SK-N-SH (cell line): ENCODE measurements around the gene PACSIN2. TPM values are rescaled to one million over a fixed set of nuclear protein-coding genes. Genes with fewer than 3 reads are reported as not detected.

Experiments
- CTCF ChIA-PET: fragments of 300-600, 350-600 bp; formaldehyde crosslinking; extraction: SDS; loops from one replicate; lab custom pipeline; 2021; lab: Yijun Ruan, JAX
- POLR2A ChIA-PET: fragments of 350-600 bp; sonication (Branson Sonifier 250); formaldehyde crosslinking; extraction: SDS; loops from one replicate; lab custom pipeline; 2020; ENCODE audit warnings: antibody characterized with exemption, inconsistent platforms; lab: Yijun Ruan, JAX
- DNase-seq: peaks from one replicate; pipeline ENCODE4 v3.0.0; 2012
- H2AFZ ChIP-seq: fragments of 200-600 bp; sonication (generic); 2 replicates; pipeline ENCODE4 v1.8.1; 2016; ENCODE audit warnings: antibody characterized with exemption, mild to moderate bottlenecking, low read depth
- H3F3A ChIP-seq: fragments of 200-600 bp; sonication (generic); replicated peaks from 2 replicates; pipeline ENCODE3; 2016; ENCODE audit warnings: antibody characterized with exemption, mild to moderate bottlenecking; ENCODE audit not compliant: insufficient read depth
- H3K27ac ChIP-seq, 2 experiments: fragments of 200-500 bp in 1 of 2; fragments of 200-600 bp in 1 of 2; sonication (Bioruptor generic) in 1 of 2; sonication (generic), shearing (Covaris generic) in 1 of 2; 2 replicates each; pipeline versions ENCODE4 v1.5.1 to v1.6.1; 2014 to 2016; ENCODE audit warnings: low read depth in 2 of 2, inconsistent platforms in 1 of 2, low read length in 1 of 2, mild to moderate bottlenecking in 1 of 2, mixed read lengths in 1 of 2
- H3K27me3 ChIP-seq: fragments of 200-600 bp; sonication (generic), shearing (Covaris generic); 2 replicates; pipeline ENCODE4 v1.6.1; 2016; ENCODE audit warnings: mixed run types; ENCODE audit not compliant: insufficient read depth
- H3K36me3 ChIP-seq, 2 experiments: fragments of 200-500 bp in 1 of 2; fragments of 200-600 bp in 1 of 2; sonication (Bioruptor generic) in 1 of 2; sonication (generic) in 1 of 2; replicated peaks in 1 of 2; 2 replicates each; pipeline versions ENCODE3 to v1.5.1; 2014 to 2016; ENCODE audit warnings: low read length in 1 of 2, mild to moderate bottlenecking in 1 of 2; ENCODE audit not compliant: insufficient read depth in 2 of 2, control insufficient read depth in 1 of 2
- H3K4me1 ChIP-seq, 2 experiments: fragments of 200-500 bp in 1 of 2; fragments of 200-600 bp in 1 of 2; sonication (Bioruptor generic) in 1 of 2; sonication (generic), shearing (Covaris generic) in 1 of 2; 2 replicates each; pipeline versions ENCODE4 v1.5.1 to v1.6.1; 2014 to 2016; ENCODE audit warnings: low read depth in 1 of 2, low read length in 1 of 2, mixed run types in 1 of 2; ENCODE audit not compliant: insufficient read depth in 2 of 2, control insufficient read depth in 1 of 2
- H3K4me2 ChIP-seq: fragments of 200-600 bp; sonication (generic), shearing (Covaris generic); 2 replicates; pipeline ENCODE4 v1.6.1; 2017; ENCODE audit warnings: mixed run types
- H3K4me3 ChIP-seq, 2 experiments: fragments of 200-500 bp in 1 of 2; fragments of 200-600 bp in 1 of 2; sonication (Bioruptor generic) in 1 of 2; sonication (generic), shearing (Covaris generic) in 1 of 2; 2 replicates each; pipeline versions ENCODE4 v1.5.1 to v1.8.1; 2014 to 2016; ENCODE audit warnings: low read depth in 2 of 2, inconsistent platforms in 1 of 2, low read length in 1 of 2, mild to moderate bottlenecking in 1 of 2, mixed read lengths in 1 of 2, moderate library complexity in 1 of 2
- H3K79me2 ChIP-seq: fragments of 200-600 bp; sonication (generic); 2 replicates; pipeline ENCODE4 v1.8.1; 2017; ENCODE audit warnings: mild to moderate bottlenecking; ENCODE audit not compliant: insufficient read depth
- H3K9ac ChIP-seq: fragments of 200-600 bp; sonication (generic); 2 replicates; pipeline ENCODE4 v1.6.1; 2017; ENCODE audit warnings: mixed run types
- H3K9me2 ChIP-seq: fragments of 200-600 bp; sonication (generic); 2 replicates; pipeline ENCODE4 v1.6.1; 2017; ENCODE audit warnings: mixed run types
- H3K9me3 ChIP-seq: fragments of 200-600 bp; sonication (generic); 2 replicates; pipeline ENCODE4 v1.6.1; 2017; ENCODE audit warnings: mixed run types, mild to moderate bottlenecking, moderate library complexity
- H4K20me1 ChIP-seq: fragments of 200-600 bp; sonication (generic); 2 replicates; pipeline ENCODE4 v1.6.1; 2017; ENCODE audit warnings: mild to moderate bottlenecking, mixed run types; ENCODE audit not compliant: insufficient read depth
- CHD2 ChIP-seq: fragments of 150-350 bp; IDR thresholded peaks from 2 replicates; pipeline ENCODE4 v1.6.1; 2018; ENCODE audit warnings: low read length; ENCODE audit not compliant: partially characterized antibody
- ELF1 ChIP-seq: IDR thresholded peaks from 2 replicates; pipeline ENCODE4 v1.4.0; 2012
- EP300 ChIP-seq, 2 experiments: IDR thresholded peaks; 2 replicates each; pipeline versions ENCODE4 v1.4.0 to v1.6.1; 2012; ENCODE audit warnings: borderline replicate concordance in 1 of 2, low read depth in 1 of 2, low read length in 1 of 2
- EZH2phosphoT487 ChIP-seq: fragments of 200-600 bp; sonication (generic); IDR thresholded peaks from 2 replicates; pipeline ENCODE4 v1.6.1; 2017; ENCODE audit warnings: low read depth, mixed run types, mild to moderate bottlenecking, antibody characterized with exemption, moderate library complexity, borderline replicate concordance
- GABPA ChIP-seq: IDR thresholded peaks from 2 replicates; pipeline ENCODE4 v1.4.0; 2012; ENCODE audit warnings: low read depth, mild to moderate bottlenecking
- JUND ChIP-seq: IDR thresholded peaks from 2 replicates; pipeline ENCODE4 v1.4.0; 2012
- MEF2A ChIP-seq: IDR thresholded peaks from 2 replicates; pipeline ENCODE4 v1.4.0; 2012; ENCODE audit warnings: low read depth, borderline replicate concordance
- PBX3 ChIP-seq: IDR thresholded peaks from 2 replicates; pipeline ENCODE4; 2012
- POLR2AphosphoS5 ChIP-seq: IDR thresholded peaks from 2 replicates; pipeline ENCODE4 v1.6.1; 2012; ENCODE audit warnings: low read depth, low read length
- SMC3 ChIP-seq: IDR thresholded peaks from 2 replicates; pipeline ENCODE4 v1.6.1; 2012; ENCODE audit warnings: low read depth, low read length, improper control_type of control experiment
- TAF1 ChIP-seq: IDR thresholded peaks from 2 replicates; pipeline ENCODE4 v1.6.1; 2012; ENCODE audit warnings: low read depth, mild to moderate bottlenecking, low read length, moderate library complexity, borderline replicate concordance
- TEAD4 ChIP-seq: IDR thresholded peaks from 2 replicates; pipeline ENCODE4 v1.4.0; 2012; ENCODE audit warnings: mild to moderate bottlenecking, borderline replicate concordance; ENCODE audit not compliant: insufficient read depth
- WGBS: methylation state at CpG from one replicate; pipeline ENCODE4 v1.1.6; 2017; ENCODE audit warnings: low lambda C conversion rate; 5-methylcytosine and 5-hydroxymethylcytosine counted together
- polyA plus RNA-seq, 3 experiments: library from polyadenylated mRNA; depleted of rRNA; stranded (reverse); fragments of >200 nt; gene quantifications; 2 replicates each; pipeline ENCODE4 v1.2.3, GENCODE V29; 2012
- TF ChIP-seq, protein P1 (sequence below): fragments of 200-600 bp; sonication (generic); IDR thresholded peaks from 2 replicates; pipeline ENCODE4 v1.6.1; 2017; ENCODE audit warnings: antibody characterized with exemption, mild to moderate bottlenecking, moderate library complexity

PACSIN2 gene
- polyA plus RNA-seq, 1 of the 3 experiments (the other 2 are of a cell fraction), result 60.5 TPM

- no peak overlapping the region; a peak in 1 of 4 replicates for H3K27ac ChIP-seq
- H2AFZ ChIP-seq, result no peak overlapping the region
- no peaks in the 10 kb centered on the region for H3K9me3 ChIP-seq
- DNase-seq, result no peak
- H4K20me1 ChIP-seq, result peaks cover 20% of the 10 kb centered on the region
- no peaks in the 10 kb centered on the region for H3K27me3 ChIP-seq
- no peaks in the 10 kb centered on the region for H3F3A ChIP-seq
- no peaks in the 10 kb centered on the region for H3K9me2 ChIP-seq
- TF ChIP-seq CHD2 (no peak), TEAD4 (no peak)
- no peak overlapping the region for H3K4me3 ChIP-seq
- H3K9ac ChIP-seq, result no peak overlapping the region
- 73% methylated on average over 3 of the region's 4 CpGs for WGBS
- peaks cover 0 to 14% of the 10 kb centered on the region in 2 experiments; a peak in 1 of 4 replicates for H3K4me1 ChIP-seq
- H3K4me2 ChIP-seq, result no peak overlapping the region
- POLR2A ChIA-PET, result interaction anchor here (0.7 to 1.2 kb wide), 2 partner anchors 30 to 47 kb away, joined by 4 to 8 read pairs; partner anchors contain the start of gene PACSIN2
- CTCF ChIA-PET, result no interaction called here
- H3K36me3 ChIP-seq, result no peaks in the 10 kb centered on the region
- H3K79me2 ChIP-seq, result peaks cover 61% of the 10 kb centered on the region
Observed at GRCh38 chr22:42984397-42984796, 30.6 kb downstream of the PACSIN2 start.

DNA sequence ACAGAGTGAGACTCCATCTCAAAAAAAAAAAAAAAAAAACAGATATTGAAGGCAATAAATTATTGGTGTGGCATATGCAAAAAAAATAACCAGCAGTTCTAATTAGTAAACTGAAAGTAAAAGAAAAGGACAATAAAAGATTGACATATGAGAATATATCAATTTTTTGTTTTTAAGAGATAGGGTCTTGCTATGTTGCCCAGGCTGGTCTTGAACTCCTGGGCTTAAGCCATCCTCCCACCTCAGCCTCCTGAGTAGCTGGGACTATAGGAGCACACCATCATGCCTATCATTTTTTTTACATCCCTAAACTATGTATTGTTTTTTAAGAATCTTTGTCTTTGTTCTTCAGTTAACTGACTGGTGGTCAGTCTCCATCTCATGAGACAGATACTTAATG lies 31.5 kb downstream of the PACSIN2 start:
- Histone ChIP-seq H3K36me3 (no peaks in the 10 kb centered on the region), H3F3A (no peaks in the 10 kb centered on the region), H3K9me2 (no peaks in the 10 kb centered on the region), H2AFZ (no peak overlapping the region), H3K27me3 (no peaks in the 10 kb centered on the region), H3K27ac (no peak overlapping the region), H3K9ac (no peak overlapping the region), H4K20me1 (peaks cover 23% of the 10 kb centered on the region), H3K79me2 (peaks cover 59% of the 10 kb centered on the region), H3K4me2 (no peak overlapping the region), H3K4me3 (no peak overlapping the region), H3K9me3 (no peaks in the 10 kb centered on the region), H3K4me1 (peaks cover 6 to 14% of the 10 kb centered on the region in 2 experiments; a peak in 2 of 4 replicates)
- TF ChIP-seq EP300 (IDR thresholded peaks at IDR 0.05; ENCODE audit: borderline replicate concordance in 1 of 2, low read depth in 1 of 2, low read length in 1 of 2) (no peak), POLR2AphosphoS5 (no peak), CHD2 (no peak), SMC3 (no peak), TAF1 (no peak), EZH2phosphoT487 (no peak), TEAD4 (no peak), MEF2A (no peak), ELF1 (no peak), GABPA (no peak), PBX3 (no peak), JUND (no peak)
- TF ChIP-seq, protein P1, sequence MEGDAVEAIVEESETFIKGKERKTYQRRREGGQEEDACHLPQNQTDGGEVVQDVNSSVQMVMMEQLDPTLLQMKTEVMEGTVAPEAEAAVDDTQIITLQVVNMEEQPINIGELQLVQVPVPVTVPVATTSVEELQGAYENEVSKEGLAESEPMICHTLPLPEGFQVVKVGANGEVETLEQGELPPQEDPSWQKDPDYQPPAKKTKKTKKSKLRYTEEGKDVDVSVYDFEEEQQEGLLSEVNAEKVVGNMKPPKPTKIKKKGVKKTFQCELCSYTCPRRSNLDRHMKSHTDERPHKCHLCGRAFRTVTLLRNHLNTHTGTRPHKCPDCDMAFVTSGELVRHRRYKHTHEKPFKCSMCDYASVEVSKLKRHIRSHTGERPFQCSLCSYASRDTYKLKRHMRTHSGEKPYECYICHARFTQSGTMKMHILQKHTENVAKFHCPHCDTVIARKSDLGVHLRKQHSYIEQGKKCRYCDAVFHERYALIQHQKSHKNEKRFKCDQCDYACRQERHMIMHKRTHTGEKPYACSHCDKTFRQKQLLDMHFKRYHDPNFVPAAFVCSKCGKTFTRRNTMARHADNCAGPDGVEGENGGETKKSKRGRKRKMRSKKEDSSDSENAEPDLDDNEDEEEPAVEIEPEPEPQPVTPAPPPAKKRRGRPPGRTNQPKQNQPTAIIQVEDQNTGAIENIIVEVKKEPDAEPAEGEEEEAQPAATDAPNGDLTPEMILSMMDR, result no peak
- CTCF ChIA-PET, result no interaction called here
- DNase-seq, result no peak
- POLR2A ChIA-PET, result no interaction called here
